Type B pancreatic cell (in vitro differentiated cells): ENCODE measurements around the gene TTLL12. TPM values are rescaled to one million over a fixed set of nuclear protein-coding genes. Genes with fewer than 3 reads are reported as not detected.
"Not testable (repeated sequence)": the region's sequence is repeated elsewhere in the genome, so short reads cannot be mapped to it uniquely, and the experiment has no call there.

ENCODE experiments used
- DNase-seq: peaks from one replicate; pipeline ENCODE4 v3.0.0; 2021; ENCODE audit warnings: mixed read lengths; ENCODE audit not compliant: unreplicated experiment; ENCODE audit errors: extremely low spot score
- H3K27ac Mint-ChIP-seq: 2 replicates; pipeline ENCODE4 v1.8.0; 2021; ENCODE audit warnings: mild to moderate bottlenecking, mixed read lengths
- H3K27me3 Mint-ChIP-seq: 2 replicates; pipeline ENCODE4 v1.8.0; 2021; ENCODE audit warnings: mixed read lengths
- H3K36me3 Mint-ChIP-seq: 2 replicates; pipeline ENCODE4 v1.8.0; 2021; ENCODE audit warnings: mixed read lengths
- H3K4me1 Mint-ChIP-seq: one replicate; pipeline ENCODE4 v1.8.0; 2021; ENCODE audit warnings: mixed read lengths; ENCODE audit not compliant: unreplicated experiment
- H3K4me3 Mint-ChIP-seq: 2 replicates; pipeline ENCODE4 v1.8.0; 2021; ENCODE audit warnings: mild to moderate bottlenecking, mixed read lengths
- H3K9me3 Mint-ChIP-seq: 2 replicates; pipeline ENCODE4 v1.8.0; 2021; ENCODE audit warnings: mixed read lengths
- CTCF ChIP-seq: fragments of 200-600 bp; sonication (generic); conservative IDR thresholded peaks from 2 replicates; pipeline ENCODE4 v1.5.0; 2021; ENCODE audit warnings: antibody characterized with exemption, mild to moderate bottlenecking
- total RNA-seq: library from RNA; stranded (reverse); gene quantifications from 2 replicates; pipeline ENCODE4 v1.2.1, GENCODE V29; 2021; ENCODE audit warnings: low replicate concordance

TTLL12 gene
- total RNA-seq, 1 donor from 2014 or later = 57.3 TPM

GRCh38 chr22:43150731-43151206 is 36.2 kb downstream of the TTLL12 start:
- Mint-ChIP-seq H3K36me3 (no peaks in the 10 kb centered on the region), H3K9me3 (no peaks in the 10 kb centered on the region), H3K27me3 (peaks cover 3% of the 10 kb centered on the region), H3K4me1 (peaks cover 9% of the 10 kb centered on the region), H3K27ac (peak overlapping the region; percentile 72), H3K4me3 (peak overlapping the region; percentile 87)
- no peak for DNase-seq
- no peak for TF ChIP-seq CTCF

DNA sequence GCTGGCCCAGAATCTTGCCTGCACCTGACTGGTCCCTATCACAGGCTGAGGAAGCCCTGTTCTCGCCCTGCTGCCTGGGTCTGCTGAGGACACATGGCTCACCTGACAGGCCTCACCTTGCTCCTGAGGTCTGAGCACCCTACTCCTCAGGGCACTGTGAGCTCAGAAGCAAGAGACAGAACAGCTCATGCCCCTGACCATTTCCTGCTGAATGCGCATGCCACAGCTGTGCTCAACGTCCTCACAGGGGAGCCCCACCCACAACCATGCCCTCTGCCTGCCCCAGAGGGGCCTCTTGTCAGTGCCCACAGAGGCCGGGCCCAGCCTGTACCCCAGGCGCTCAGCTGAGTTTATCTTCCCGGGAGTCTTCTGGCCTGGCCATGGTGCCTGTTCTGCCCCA is 38.4 kb downstream of the TTLL12 start:
- no peaks in the 10 kb centered on the region for H3K36me3 Mint-ChIP-seq

DNA sequence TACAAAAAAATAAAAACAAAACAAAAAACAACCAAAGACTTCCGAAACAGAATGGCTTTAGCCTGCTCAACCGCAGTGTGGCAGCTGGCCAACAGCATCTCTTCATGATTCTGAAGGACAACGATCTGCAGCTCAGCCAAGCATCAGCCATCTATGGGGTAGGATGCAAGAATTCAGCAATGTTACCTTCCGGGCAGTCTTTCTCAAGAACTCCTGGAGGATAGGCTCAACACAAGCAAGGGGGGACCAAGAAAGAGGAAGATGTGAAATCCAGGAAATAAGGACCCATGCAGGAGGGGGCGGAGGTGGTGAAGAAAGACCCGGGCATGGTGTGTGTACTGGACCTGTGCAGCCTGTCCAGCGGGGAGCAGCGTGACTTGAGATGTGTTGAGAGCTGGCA is 39.1 kb downstream of the TTLL12 start:
- DNase-seq = no peak
- Mint-ChIP-seq H3K27ac (no peak overlapping the region), H3K4me1 (peaks cover 15% of the 10 kb centered on the region), H3K4me3 (peak overlapping the region; percentile 22), H3K9me3 (no peaks in the 10 kb centered on the region), H3K36me3 (no peaks in the 10 kb centered on the region), H3K27me3 (peaks cover 6% of the 10 kb centered on the region)
- TF ChIP-seq CTCF = no peak

More for the DNA sequence above, 38.4 kb downstream of the TTLL12 start:
- H3K4me1 Mint-ChIP-seq = peaks cover 15% of the 10 kb centered on the region
- peaks cover 6% of the 10 kb centered on the region for H3K27me3 Mint-ChIP-seq
- no peak overlapping the region for H3K27ac Mint-ChIP-seq
- H3K9me3 Mint-ChIP-seq = no peaks in the 10 kb centered on the region
- no peak overlapping the region for H3K4me3 Mint-ChIP-seq
- no peak for DNase-seq
- no peak for TF ChIP-seq CTCF

GRCh38 chr22:43146332-43146731 is 40.6 kb downstream of the TTLL12 start:
- not testable (repeated sequence) for H3K9me3 Mint-ChIP-seq, H3K27ac Mint-ChIP-seq, H3K4me3 Mint-ChIP-seq, H3K27me3 Mint-ChIP-seq, H3K36me3 Mint-ChIP-seq, DNase-seq
- H3K4me1 Mint-ChIP-seq = peaks cover 15% of the 10 kb centered on the region

DNA sequence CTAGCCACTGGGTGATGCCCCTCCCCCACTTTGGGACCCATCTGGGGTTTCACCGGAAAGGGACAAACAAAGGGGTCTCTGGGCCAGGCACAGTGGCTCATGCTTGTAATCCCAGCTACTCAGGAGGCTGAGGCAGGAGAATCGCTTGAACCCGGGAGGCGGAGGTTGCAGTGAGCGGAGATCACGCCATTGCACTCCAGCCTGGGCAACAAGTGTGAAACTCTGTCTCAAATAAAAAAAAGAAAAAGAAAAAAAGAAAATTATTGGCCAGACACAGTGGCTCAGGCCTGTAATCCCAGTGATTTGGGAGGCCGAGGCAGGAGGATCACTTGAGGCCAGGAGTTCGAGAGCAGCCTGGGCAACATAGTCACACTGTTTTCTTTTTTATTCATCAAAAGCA is 41.6 kb downstream of the TTLL12 start:
- H3K4me3 Mint-ChIP-seq, H3K9me3 Mint-ChIP-seq: not testable (repeated sequence)
- peak overlapping the region; percentile 84 for H3K27ac Mint-ChIP-seq

GRCh38 chr22:43144949-43145348 is 42.0 kb downstream of the TTLL12 start:
- H3K4me1 Mint-ChIP-seq = peaks cover 14% of the 10 kb centered on the region
- peak overlapping the region; percentile 82 for H3K4me3 Mint-ChIP-seq
- peaks cover 7% of the 10 kb centered on the region for H3K36me3 Mint-ChIP-seq
- DNase-seq = no peak
- peaks cover 2% of the 10 kb centered on the region for H3K27me3 Mint-ChIP-seq
- no peaks in the 10 kb centered on the region for H3K9me3 Mint-ChIP-seq
- H3K27ac Mint-ChIP-seq = peak overlapping the region; percentile 84
- TF ChIP-seq CTCF = no peak

More for the DNA sequence above, 41.6 kb downstream of the TTLL12 start:
- DNase-seq, H3K27me3 Mint-ChIP-seq, H3K36me3 Mint-ChIP-seq: not testable (repeated sequence)
- peaks cover 14% of the 10 kb centered on the region for H3K4me1 Mint-ChIP-seq
